ENCODE data around the gene DNAH17.

The DNAH17 gene

DNA sequence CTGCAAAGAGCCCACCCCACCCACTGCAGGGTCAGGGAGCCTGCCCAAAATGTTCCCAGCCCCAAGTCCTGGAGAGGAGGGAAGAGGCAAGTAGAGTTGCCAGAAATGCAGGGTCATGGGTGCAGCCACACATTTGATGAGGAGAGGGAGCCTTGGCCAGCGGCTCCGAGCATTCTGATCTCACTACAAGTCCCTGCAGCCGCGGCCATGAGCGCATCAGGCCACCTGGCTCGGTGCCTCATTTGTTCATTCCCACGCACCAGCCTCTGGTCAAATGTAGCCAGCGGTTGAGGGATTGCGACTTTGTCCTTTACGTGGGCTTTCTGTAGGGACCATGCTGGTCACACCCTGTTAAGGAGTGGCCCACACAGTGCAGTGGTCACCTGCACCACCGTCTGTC lies 150.1 kb downstream of the DNAH17 start:
- no peak for DNase-seq

GRCh38 chr17:78426293-78426879 lies 150.8 kb downstream of the DNAH17 start:
- no peak for DNase-seq

DNA sequence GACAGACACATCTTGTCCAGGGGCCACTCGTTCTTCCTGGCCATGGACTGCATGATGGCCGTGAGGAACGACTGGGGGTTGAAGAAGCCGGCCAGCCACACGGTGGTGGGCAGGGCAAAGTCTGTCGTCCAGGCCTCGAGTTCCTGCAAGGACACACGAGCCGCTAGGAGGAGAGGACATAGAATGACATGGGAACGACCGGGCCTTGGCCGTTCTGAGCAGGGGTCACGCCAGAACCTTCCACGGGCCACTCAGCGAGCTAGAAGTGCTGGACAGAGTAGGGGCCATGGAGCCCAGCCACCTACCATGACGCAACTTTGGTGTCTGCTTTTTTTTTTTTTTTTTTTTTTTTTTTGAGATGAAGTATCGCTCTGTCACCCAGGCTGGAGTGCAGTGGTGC lies 151.8 kb downstream of the DNAH17 start:
- no peak for DNase-seq

- no peak for DNase-seq
These were observed 153.1 kb downstream of the DNAH17 start for GRCh38 chr17:78423961-78424675.

GRCh38 chr17:78422872-78423588 lies 154.2 kb downstream of the DNAH17 start:
- DNase-seq, result no peak

GRCh38 chr17:78422267-78422605 lies 155.0 kb downstream of the DNAH17 start:
- DNase-seq, result no peak

DNA sequence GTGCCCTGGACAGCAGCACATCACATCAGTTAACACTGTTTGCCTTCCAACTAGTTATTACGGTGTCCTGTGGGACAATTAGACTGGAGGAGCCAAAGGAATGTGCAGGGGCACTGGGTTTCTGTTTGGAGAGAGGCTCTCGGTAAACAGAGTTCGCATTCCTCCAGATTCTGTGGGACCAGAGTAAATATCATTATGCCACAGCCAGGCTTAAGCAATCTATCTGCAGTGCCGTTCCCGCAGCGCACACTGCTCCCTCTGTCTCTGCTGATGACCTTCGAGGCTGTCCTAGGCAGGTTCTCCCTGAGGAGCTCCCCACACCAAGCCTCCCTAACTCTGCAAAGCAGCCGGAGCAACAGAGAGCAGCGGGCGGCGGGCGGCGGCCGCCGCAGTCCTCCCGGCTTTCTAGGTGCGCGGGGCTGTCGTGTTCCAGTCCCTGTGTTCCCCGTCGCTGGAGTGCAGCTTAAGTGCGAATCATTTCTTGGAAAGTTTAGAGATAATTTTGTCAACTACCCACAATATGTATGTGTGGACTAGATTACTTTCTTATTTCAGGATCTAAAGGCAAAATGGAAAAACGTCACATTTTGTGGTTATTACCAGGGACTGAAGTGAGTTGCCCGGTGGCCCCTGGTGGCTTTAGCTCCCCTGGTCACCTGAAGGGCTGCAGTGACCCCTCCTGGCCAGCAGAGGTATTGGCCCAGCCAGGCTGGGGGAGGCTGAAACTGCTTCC lies 155.5 kb downstream of the DNAH17 start:
- DNase-seq, result peak; percentile 73

DNA sequence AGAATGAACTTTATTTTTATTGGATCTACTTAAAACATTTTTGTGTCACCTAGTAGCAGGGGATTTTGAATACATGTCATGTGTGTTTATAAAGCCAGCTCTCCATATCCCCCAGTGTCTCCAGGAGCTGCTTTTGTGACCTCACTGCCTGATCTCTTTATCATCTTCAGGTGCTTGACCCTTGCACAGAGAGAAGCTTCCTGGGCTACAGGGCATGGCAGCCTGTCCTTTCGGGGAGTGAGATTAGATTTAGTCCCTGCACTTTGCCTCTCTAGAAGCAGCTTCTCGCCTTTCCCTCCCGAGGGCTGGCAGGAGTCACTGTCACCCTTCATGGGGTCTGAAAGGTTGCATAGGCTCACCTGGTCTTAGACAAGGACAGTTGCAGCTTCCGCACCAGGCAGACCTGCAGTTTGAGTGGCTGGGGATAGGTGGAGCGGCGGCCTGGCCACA lies 156.1 kb downstream of the DNAH17 start:
- DNase-seq, result no peak

DNA sequence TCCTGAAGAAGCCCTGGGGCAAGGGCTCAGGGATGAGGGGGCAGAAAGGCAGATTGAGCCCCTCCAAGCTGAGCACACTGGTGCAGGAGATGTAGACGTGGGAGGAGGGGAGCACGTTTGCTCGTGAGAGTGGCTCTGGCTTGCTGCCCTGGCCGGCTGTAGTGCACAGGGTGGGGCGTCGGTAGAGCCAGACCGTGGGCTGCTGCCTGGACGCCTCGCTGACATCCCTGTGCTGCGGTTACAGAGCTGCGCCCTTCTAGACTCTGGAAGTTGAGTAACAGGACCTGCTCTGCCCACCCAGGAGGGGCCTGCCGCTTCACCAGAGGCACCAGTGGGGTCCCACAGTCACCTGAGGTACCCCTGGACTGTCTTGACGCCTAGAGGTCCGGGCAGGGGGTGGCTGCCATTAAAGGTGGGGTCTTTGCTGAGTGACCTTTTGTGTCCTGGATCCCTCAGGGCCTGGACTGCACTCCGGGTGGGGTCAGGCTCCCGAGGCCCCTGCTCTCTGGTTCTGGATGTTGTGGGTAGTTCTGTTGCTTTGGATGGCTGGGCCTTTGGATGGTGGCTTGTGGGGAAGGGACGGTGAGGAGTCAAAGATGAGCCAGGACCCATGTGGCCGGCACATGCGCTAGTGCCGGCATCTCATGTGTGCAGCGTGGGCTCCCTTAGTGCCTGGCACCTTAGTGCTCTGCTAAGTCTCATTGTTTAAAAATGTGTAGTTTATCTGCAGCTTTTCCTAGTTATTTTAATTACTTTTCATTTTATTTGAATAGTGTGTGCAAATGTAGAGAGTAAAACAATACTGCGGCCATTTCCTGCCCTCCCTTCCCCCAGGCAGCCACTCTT lies 157.0 kb downstream of the DNAH17 start:
- DNase-seq, result no peak

DNA sequence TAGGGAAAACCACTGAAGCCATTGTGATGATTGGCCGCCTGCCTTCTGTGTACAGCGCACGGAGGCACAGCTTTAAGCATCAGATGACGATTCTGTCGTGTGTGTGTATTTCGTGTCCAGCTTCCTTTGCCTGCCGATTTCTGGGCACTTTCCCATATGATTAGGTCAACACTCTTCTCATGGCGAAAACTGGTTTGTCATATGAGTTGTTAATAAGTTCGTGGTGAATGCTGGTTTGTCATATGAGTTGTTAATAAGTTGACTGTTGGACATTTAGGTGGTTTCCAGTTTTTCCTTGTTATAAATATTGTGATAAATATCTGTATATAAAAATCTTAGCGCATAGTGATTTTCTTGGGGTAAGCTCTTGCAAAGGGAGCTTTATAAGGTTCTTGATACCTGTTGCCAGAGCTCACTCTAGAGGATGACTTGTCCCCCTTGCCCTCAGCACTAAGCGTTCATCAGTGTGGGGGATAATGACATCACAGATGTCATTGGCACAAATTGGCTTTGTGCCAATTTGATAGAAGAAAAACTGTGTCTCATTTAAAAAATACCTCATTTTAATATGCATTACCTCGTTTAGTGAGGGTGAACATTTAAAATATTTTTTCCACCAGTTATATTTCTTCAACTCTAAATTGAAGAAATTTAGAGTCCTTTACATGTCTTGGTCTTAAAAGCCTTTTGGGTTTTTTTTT lies 158.7 kb downstream of the DNAH17 start:
- DNase-seq, result no peak

DNA sequence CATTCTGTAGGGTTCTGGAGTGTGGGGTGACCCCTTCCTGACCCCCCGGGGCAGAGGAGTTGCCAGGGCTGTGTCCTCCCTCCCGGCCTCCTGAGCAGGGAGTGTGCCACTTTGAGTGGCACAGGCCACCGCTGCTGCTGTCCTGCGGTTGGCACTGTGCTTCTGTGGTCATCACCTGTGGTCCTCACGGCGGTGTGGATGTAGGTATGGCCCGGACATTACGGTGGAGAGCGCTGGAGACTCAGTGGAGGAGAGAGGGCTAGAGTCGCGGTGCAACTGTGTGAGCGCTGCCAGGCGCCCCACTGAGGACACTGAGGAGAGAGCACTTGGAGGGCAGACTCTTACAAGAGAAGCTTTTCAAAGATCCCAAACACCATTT lies 159.7 kb downstream of the DNAH17 start:
- no peak for DNase-seq

DNA sequence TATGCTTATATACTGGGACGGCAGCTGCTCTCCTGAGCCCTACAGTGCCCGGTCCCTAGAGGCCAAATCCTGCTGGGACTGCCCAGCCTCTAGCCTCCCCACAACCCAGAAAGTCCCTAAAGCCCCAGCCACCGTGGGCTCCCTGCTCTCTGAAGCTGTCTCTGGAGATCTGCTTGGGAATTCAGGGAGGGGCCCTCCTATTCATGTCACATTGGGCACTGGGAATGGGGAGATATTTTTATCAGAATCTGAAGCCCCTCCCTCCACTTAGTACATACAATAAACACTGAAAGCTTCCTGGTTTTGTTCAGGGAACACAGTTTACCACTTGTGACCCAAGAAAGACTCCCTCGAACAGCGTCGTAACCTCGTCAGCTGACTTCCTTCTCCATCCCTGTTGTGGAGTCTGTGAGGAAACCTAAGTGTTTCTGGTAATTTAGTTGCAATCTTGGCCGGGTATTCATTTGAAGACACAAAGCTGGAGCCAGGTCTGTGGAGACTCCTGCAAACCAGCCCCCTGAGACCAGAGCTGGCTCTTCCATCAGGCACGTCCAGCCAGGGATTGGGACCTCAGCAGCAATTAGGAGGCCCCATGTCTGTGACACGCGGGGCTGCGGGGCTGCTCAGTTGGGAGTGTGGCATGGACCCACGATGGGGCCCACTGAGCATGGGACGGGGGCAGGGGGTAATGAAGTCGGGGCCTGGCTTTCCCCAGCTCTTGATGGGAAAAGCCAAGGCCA lies 160.2 kb downstream of the DNAH17 start:
- DNase-seq, result no peak

DNA sequence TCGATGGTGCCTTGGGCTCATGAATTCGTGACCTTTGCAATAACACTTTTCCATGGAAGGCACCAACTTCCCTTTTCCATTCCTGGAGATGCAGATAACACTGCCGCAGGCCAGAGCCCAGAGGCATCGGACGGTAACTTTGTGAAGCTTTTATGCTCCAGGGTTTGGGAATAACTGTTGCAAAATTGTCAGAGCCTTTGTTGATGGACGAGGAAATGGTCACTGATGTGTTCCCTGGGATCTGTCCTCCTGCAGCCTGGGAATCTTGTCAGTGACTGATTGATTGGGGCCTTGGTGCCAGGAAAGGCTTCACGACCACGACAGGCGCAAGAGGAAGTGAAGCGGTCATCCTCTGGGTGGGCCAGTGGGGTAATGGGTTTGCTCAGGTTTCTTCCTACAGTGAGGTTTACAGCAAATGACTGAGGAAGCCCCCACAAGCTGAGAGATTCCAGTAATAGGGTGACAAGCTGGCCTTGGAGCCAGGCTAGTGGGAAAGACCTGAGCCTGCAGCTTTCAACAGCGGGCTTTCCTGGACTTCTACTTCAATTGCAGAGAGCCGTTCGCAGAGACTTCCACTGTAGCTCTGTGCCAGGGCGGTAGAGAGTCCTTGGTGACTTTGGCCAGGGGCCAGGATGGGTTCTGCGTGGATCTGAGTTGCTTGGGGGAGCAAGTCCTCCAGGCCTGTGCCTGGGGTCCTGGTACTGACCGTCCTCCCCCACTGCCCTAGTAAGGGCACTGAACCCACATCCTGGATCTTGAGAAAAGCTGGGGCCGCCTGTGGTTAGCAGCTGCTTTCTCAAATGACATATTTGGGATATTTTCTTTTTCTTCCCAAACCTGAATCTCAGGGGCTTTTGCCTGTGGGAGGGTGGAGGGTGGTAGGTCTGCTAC lies 161.1 kb downstream of the DNAH17 start:
- DNase-seq, result no peak

DNA sequence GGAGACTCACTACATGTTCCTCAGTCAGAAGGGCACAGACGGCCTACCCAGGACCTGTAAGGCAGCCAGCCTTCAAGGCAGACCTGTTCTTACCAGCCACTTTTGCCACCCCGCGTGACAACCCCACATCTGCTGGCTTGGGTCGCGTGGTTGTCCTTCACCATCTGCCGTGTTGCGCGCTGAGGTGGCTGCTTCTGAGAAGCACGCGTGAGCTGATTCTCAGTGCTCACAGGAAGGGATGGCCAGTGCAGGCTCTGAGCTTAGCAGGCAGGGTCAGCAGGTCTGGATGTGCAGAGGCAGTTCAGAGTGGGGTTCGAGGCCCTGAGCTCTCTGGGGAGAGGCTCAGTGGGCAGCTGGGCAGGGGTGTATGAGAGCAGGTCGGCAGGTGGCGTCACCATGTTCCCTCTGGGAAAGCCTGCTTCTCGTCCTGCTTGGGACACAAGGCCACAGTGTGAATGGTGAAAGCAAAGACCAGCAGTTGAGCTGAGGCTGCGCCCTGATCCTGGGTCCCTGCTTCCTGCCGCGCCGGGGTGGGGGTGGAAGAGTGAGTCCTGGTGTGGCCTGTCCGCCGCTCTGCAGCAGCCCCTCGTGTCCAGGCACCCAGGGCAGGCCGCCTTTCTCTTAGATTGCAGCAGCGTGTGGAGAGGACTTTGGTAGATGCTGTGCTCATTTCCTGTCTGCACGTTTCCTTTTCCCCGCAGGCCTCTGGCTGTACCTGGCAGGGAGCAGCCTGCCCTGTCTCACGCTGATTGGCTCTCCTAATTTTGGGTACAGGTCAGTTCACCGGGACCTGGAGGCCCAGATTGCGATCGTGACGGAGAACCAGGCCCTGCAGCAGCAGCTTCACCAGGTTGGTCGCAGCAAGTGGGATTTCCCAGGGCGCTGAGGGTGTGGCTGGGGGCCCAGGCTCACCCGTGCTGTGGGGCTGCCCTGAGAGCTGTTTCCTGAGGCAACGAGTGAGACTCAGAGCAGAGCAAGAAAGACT lies 162.7 kb downstream of the DNAH17 start:
- no peak for DNase-seq

GRCh38 chr17:78412403-78412802 lies 164.8 kb downstream of the DNAH17 start:
- DNase-seq, result no peak

GRCh38 chr17:78411241-78411857 lies 165.8 kb downstream of the DNAH17 start:
- DNase-seq, result no peak

DNA sequence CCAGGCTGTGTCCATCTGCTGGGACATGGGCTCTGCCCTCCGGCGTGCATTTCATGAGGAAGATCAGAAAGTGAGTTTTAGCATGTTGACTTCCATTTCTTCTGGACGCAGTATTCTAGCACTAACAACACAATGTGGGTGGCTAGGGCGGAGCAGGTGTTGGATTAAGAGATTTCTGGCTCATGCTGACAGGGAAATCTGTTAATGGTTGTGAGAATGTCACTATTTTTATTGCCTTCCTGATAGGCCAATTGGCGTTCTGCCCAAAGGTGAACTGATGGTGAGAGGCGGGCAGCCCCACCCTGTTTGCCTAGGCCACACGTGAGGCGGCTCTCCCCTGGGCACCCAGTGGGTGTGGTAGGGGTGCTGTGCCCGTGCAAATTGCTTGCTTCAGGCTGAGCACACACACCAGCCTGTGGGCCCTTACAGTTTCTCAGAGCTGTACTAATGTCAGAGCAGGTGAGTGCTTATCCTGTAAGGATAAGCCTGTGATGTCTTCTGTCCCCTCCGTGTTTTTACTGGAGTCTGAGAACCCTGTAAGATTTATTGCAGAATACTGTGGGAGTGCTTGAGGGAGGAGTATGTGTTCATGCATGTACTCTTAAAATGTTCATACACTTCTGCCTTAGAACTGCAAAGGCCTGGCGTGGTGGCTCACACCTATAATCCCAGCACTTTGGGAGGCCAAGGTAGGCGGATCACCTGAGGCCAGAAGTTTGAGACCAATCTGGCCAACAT lies 167.8 kb downstream of the DNAH17 start:
- DNase-seq, result no peak

Data from RPMI8226 (cell line).